ENCODE measurements around the gene SNX21. TPM values are rescaled to one million over a fixed set of nuclear protein-coding genes. Genes with fewer than 3 reads are reported as not detected.
A peak's percentile ranks its signal among the peaks of the same experiment; 100 is the strongest.

Gene SNX21
- total RNA-seq, 2 experiments from 2014 or later: 0.36 to 0.89 TPM

- no peak overlapping the region for H3K27ac ChIP-seq (ENCODE audit: low read depth in 1 of 2, low read length in 2 of 2)
- POLR2A ChIA-PET: no interaction called here
- H3K36me3 ChIP-seq (ENCODE audit: insufficient read depth, low read length): no peaks in the 10 kb centered on the region
- H3K9me3 ChIP-seq (ENCODE audit: control insufficient read depth in 1 of 2, insufficient read depth in 1 of 2, low read length in 2 of 2): no peaks in the 10 kb centered on the region
- peaks cover 25% of the 10 kb centered on the region for H3K4me1 ChIP-seq (ENCODE audit: insufficient read depth, low read length)
- Mint-ChIP-seq H3K36me3 (ENCODE audit: low read depth) (no peaks in the 10 kb centered on the region), H3K4me3 (peak overlapping the region; percentile 67), H3K27me3 (no peaks in the 10 kb centered on the region), H3K9me3 (no peaks in the 10 kb centered on the region), H3K27ac (no peak overlapping the region), H3K4me1 (ENCODE audit: low read depth) (peaks cover 16% of the 10 kb centered on the region)
- TF ChIP-seq CTCF (IDR thresholded peaks at IDR 0.05): no peak
- CTCF ChIA-PET: no interaction called here
- no peak for DNase-seq
- no peaks in the 10 kb centered on the region for H3K27me3 ChIP-seq (ENCODE audit: control insufficient read depth in 1 of 2, insufficient read depth in 2 of 2, low read length in 2 of 2)
- ATAC-seq (ENCODE audit: poor library complexity): no peak
- H3K4me3 ChIP-seq (ENCODE audit: low read length): no peak overlapping the region
- intact Hi-C loops (cut with DNase I, micrococcal nuclease): no loop called here
Observed at GRCh38 chr20:45835825-45836224, 2.2 kb downstream of the SNX21 start.

- H3K27me3 Mint-ChIP-seq: no peaks in the 10 kb centered on the region
- peaks cover 16% of the 10 kb centered on the region for H3K4me1 Mint-ChIP-seq (ENCODE audit: low read depth)
- peak overlapping the region; percentile 12 for H3K4me3 Mint-ChIP-seq
Observed at GRCh38 chr20:45836841-45837240, 3.2 kb downstream of the SNX21 start.

GRCh38 chr20:45840700-45841198 lies 7.2 kb downstream of the SNX21 start:
- no peaks in the 10 kb centered on the region for H3K4me1 Mint-ChIP-seq (ENCODE audit: low read depth)
- H3K27me3 Mint-ChIP-seq: no peaks in the 10 kb centered on the region
- no peak overlapping the region for H3K4me3 Mint-ChIP-seq
- Histone ChIP-seq H3K27me3 (ENCODE audit: control insufficient read depth in 1 of 2, insufficient read depth in 2 of 2, low read length in 2 of 2) (no peaks in the 10 kb centered on the region), H3K4me1 (ENCODE audit: insufficient read depth, low read length) (no peaks in the 10 kb centered on the region), H3K27ac (ENCODE audit: low read depth in 1 of 2, low read length in 2 of 2) (no peak overlapping the region), H3K4me3 (ENCODE audit: low read length) (no peak overlapping the region), H3K9me3 (ENCODE audit: control insufficient read depth in 1 of 2, insufficient read depth in 1 of 2, low read length in 2 of 2) (no peaks in the 10 kb centered on the region), H3K36me3 (ENCODE audit: insufficient read depth, low read length) (peaks cover 40% of the 10 kb centered on the region)
- CTCF ChIA-PET: interaction anchor here (1.3 kb wide), 1 partner anchor 41 kb away, joined by 3 read pairs; no protein-coding TSS in a partner anchor
- peaks cover 34% of the 10 kb centered on the region for H3K36me3 Mint-ChIP-seq (ENCODE audit: low read depth)
- POLR2A ChIA-PET: interaction anchor here (1.3 to 1.5 kb wide), 2 partner anchors 16 to 132 kb away, joined by 3 to 4 read pairs; no protein-coding TSS in a partner anchor
- no peak for ATAC-seq (ENCODE audit: poor library complexity)
- no peak for TF ChIP-seq CTCF (IDR thresholded peaks at IDR 0.05)
- H3K27ac Mint-ChIP-seq: no peak overlapping the region
- intact Hi-C loops (cut with DNase I, micrococcal nuclease): no loop called here
- H3K9me3 Mint-ChIP-seq: no peaks in the 10 kb centered on the region
- no peak for DNase-seq

More at GRCh38 chr20:45836841-45837240, 3.2 kb downstream of the SNX21 start:
- Mint-ChIP-seq H3K27ac (peak overlapping the region; percentile 25), H3K9me3 (no peaks in the 10 kb centered on the region), H3K36me3 (ENCODE audit: low read depth) (no peaks in the 10 kb centered on the region)
- ChIA-PET CTCF (no interaction called here), POLR2A (no interaction called here)
- no peaks in the 10 kb centered on the region for H3K27me3 ChIP-seq (ENCODE audit: control insufficient read depth in 1 of 2, insufficient read depth in 2 of 2, low read length in 2 of 2)
- no peak overlapping the region for H3K4me3 ChIP-seq (ENCODE audit: low read length)
- no peak overlapping the region for H3K27ac ChIP-seq (ENCODE audit: low read depth in 1 of 2, low read length in 2 of 2)
- no peak for DNase-seq
- H3K9me3 ChIP-seq (ENCODE audit: control insufficient read depth in 1 of 2, insufficient read depth in 1 of 2, low read length in 2 of 2): no peaks in the 10 kb centered on the region
- intact Hi-C loops (cut with DNase I, micrococcal nuclease): no loop called here
- ATAC-seq (ENCODE audit: poor library complexity): no peak
- H3K36me3 ChIP-seq (ENCODE audit: insufficient read depth, low read length): peaks cover 4% of the 10 kb centered on the region
- no peak for TF ChIP-seq CTCF (IDR thresholded peaks at IDR 0.05)
- H3K4me1 ChIP-seq (ENCODE audit: insufficient read depth, low read length): peaks cover 25% of the 10 kb centered on the region
